Measurements from ENCODE around the gene FDX1.

Gene FDX1

GRCh38 chr11:110438017-110438416 is 8.3 kb downstream of the FDX1 start:
- DNase-seq (ENCODE audit: low read depth): no peak
- TF ChIP-seq MYC (IDR thresholded peaks at IDR 0.05; ENCODE audit: low read depth, low read length): no peak
- no peak for TF ChIP-seq MAX (IDR thresholded peaks at IDR 0.05; ENCODE audit: low read depth, low read length)
- TF ChIP-seq CTCF (IDR thresholded peaks at IDR 0.05; ENCODE audit: low read depth, low read length): no peak
- TF ChIP-seq POLR2A (IDR thresholded peaks at IDR 0.05; ENCODE audit: extremely low read depth, insufficient read length): no peak
- H3K4me3 ChIP-seq (ENCODE audit: low read depth, low read length): no peak overlapping the region

- H3K4me3 ChIP-seq (ENCODE audit: low read depth, low read length): no peak overlapping the region
- TF ChIP-seq MAX (IDR thresholded peaks at IDR 0.05; ENCODE audit: low read depth, low read length): no peak
- TF ChIP-seq POLR2A (IDR thresholded peaks at IDR 0.05; ENCODE audit: extremely low read depth, insufficient read length): no peak
- no peak for TF ChIP-seq MYC (IDR thresholded peaks at IDR 0.05; ENCODE audit: low read depth, low read length)
- no peak for TF ChIP-seq CTCF (IDR thresholded peaks at IDR 0.05; ENCODE audit: low read depth, low read length)
- DNase-seq (ENCODE audit: low read depth): no peak
These were observed 15.7 kb downstream of the FDX1 start for GRCh38 chr11:110445437-110445836.

GRCh38 chr11:110446061-110446460 is 16.3 kb downstream of the FDX1 start:
- TF ChIP-seq MAX (IDR thresholded peaks at IDR 0.05; ENCODE audit: low read depth, low read length) (no peak), MYC (IDR thresholded peaks at IDR 0.05; ENCODE audit: low read depth, low read length) (no peak), POLR2A (IDR thresholded peaks at IDR 0.05; ENCODE audit: extremely low read depth, insufficient read length) (no peak), CTCF (IDR thresholded peaks at IDR 0.05; ENCODE audit: low read depth, low read length) (no peak)
- DNase-seq (ENCODE audit: low read depth): no peak
- H3K4me3 ChIP-seq (ENCODE audit: low read depth, low read length): no peak overlapping the region

GRCh38 chr11:110446594-110446993 is 16.8 kb downstream of the FDX1 start:
- no peak for TF ChIP-seq MAX (IDR thresholded peaks at IDR 0.05; ENCODE audit: low read depth, low read length)
- no peak for TF ChIP-seq MYC (IDR thresholded peaks at IDR 0.05; ENCODE audit: low read depth, low read length)
- TF ChIP-seq POLR2A (IDR thresholded peaks at IDR 0.05; ENCODE audit: extremely low read depth, insufficient read length): no peak
- no peak for TF ChIP-seq CTCF (IDR thresholded peaks at IDR 0.05; ENCODE audit: low read depth, low read length)
- H3K4me3 ChIP-seq (ENCODE audit: low read depth, low read length): no peak overlapping the region
- DNase-seq (ENCODE audit: low read depth): no peak

GRCh38 chr11:110447343-110447742 is 17.6 kb downstream of the FDX1 start:
- no peak overlapping the region for H3K4me3 ChIP-seq (ENCODE audit: low read depth, low read length)
- no peak for DNase-seq (ENCODE audit: low read depth)
- no peak for TF ChIP-seq MAX (IDR thresholded peaks at IDR 0.05; ENCODE audit: low read depth, low read length)
- TF ChIP-seq CTCF (IDR thresholded peaks at IDR 0.05; ENCODE audit: low read depth, low read length): no peak
- no peak for TF ChIP-seq MYC (IDR thresholded peaks at IDR 0.05; ENCODE audit: low read depth, low read length)
- TF ChIP-seq POLR2A (IDR thresholded peaks at IDR 0.05; ENCODE audit: extremely low read depth, insufficient read length): no peak
